LoVo (cell line): ENCODE results near the gene PGGHG.
"Not testable (repeated sequence)": the region's sequence is repeated elsewhere in the genome, so short reads cannot be mapped to it uniquely, and the experiment has no call there.

ENCODE experiments used
- DNase-seq: peaks from one replicate; pipeline ENCODE4 v3.0.0-alpha.2; 2016; ENCODE audit warnings: low spot score

PGGHG gene

DNA sequence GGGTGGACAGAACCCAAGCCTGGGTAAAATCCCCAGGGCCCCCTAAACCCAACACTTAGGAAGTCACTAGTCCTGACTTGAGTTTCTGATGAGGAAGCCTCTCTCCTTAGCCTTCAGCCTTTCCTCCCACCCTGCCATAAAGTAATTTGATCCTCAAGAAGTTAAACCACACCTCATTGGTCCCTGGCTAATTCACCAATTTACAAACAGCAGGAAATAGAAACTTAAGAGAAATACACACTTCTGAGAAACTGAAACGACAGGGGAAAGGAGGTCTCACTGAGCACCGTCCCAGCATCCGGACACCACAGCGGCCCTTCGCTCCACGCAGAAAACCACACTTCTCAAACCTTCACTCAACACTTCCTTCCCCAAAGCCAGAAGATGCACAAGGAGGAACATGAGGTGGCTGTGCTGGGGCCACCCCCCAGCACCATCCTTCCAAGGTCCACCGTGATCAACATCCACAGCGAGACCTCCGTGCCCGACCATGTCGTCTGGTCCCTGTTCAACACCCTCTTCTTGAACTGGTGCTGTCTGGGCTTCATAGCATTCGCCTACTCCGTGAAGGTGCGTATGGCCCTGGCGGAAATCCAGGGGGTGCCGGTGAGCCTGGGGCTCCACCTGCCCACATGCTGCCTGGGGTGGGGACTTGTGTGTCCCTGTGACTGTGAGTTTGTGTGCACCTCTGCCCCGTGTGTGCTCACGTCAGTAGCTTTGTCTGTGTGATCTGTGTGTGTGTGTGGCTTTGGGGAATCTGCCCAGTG is 25.0 kb downstream of the PGGHG start, which contains the start of gene IFITM1:
TSS of gene IFITM1 (plus strand) at position 254 of the 767 bp plus-strand sequence. CDS start at position 385, 131 bp downstream.
- peak; percentile 23 for DNase-seq

GRCh38 chr11:314554-314875 is 25.6 kb downstream of the PGGHG start:
- DNase-seq: not testable (repeated sequence)

GRCh38 chr11:315051-315481 is 26.1 kb downstream of the PGGHG start:
- no peak for DNase-seq

DNA sequence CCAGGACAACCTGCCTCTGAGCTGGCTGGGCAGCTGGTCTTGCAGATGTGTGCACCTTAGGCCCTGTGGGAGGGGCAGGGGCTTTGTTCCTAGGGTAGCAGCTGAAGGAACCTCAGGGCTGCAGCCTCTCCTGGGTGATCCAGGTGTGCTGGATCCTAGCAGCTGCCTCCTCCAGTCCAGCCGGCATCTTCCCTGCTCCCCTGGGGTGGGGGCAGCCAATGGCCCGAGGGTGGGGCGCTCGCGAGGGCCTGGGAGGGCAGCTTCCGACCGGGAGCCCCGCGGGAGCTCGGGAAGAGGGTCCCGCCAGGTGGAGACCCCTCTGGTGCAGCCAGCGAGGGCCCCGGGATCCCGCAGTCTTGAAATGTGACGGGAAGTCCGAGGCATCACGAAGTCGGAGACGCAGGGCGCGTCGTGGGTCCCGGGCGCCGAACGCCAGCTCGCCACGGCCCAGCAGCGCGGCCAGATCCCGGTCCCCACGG is 26.6 kb downstream of the PGGHG start:
- DNase-seq: no peak

DNA sequence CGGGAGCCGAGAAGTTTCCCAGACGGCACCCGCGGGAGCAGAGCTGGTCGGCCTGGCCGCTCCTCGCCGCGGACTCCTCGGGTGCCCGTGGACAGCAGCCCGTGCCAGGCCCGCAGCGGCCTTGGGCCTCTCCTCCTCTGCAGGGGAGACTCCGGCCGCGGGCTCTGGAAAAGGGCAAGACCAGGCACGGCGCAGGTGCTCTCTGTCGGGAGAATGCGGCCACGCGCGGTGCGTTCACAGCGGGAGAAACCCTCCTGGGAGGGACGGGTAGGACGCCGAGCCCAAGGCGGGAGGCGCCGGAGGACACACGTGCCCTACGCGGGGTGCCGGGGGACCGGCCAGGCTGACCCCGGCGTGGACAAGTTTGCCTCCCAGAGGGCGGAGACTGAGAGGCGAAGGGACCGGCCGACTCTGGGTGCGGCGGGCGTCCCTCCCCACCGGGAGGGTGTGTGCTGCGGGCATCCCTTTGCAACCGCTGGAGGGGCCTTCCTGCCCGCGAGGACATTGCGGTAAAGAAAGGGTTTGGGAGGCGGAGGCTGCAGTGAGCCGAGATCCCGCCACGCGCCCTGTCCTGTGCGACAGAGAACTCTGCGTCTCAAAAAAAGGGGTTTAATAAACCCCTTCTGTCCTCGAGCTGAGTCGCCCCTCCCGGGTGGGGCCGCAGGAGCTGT is 27.2 kb downstream of the PGGHG start:
- DNase-seq: no peak

DNA sequence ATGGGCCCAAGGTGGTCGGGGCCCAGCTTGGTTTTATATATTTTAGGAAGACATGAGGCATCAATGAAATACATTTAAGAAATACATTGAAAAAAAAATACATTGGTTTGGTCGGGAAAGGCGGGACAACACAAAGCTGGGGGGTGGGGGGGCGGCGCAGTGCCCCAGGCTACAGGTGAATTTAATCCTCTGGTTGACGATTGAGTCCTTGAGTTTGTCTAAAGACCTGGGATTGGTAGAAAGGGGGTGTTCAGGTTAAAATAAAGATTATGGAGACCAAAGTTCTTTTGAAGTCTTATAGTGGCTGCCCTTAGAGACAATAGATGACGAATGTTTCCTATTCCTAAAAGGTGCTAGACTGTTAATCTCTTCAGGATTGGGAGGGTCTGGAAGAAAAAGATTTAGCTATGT is 28.0 kb downstream of the PGGHG start:
- no peak for DNase-seq

GRCh38 chr11:317668-318404 is 28.9 kb downstream of the PGGHG start:
- DNase-seq: not testable (repeated sequence)

GRCh38 chr11:318405-319120 is 29.6 kb downstream of the PGGHG start:
- not testable (repeated sequence) for DNase-seq

DNA sequence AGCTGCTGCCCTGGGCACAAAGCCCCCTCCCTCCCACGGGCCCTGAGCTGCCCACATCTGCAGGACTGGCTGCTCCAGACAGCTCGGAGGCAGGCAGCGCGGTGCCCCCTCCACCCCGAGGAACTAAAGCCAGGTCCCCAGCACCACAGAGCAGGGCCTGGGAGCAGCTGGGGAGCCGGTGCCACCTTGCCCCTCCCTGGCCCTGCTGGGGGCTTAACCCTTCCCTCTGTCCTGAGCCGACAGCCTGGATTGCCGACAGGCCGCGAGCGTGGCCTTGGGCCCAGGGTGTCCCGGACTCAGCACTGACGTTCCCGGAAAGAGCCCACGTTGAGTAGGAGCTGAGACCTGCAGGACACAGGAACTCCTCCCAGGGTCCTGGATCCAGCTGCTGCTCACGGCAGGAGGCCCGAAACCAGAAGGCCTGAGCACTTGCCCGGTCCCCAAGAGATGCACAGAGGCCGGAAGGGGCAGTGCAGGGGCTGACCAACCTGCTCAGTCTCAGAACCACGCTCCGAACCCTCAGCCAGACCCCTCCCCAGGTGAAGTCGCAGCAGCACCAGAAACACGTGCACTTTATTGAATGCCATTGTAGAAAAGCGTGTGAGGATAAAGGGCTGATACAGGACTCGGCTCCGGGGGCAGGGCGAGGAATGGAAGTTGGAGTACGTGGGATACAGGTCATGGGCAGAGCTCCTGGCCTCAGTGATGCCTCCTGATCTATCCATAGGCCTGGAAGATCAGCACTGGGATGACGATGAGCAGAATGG is 30.4 kb downstream of the PGGHG start:
- DNase-seq: not testable (repeated sequence)

DNA sequence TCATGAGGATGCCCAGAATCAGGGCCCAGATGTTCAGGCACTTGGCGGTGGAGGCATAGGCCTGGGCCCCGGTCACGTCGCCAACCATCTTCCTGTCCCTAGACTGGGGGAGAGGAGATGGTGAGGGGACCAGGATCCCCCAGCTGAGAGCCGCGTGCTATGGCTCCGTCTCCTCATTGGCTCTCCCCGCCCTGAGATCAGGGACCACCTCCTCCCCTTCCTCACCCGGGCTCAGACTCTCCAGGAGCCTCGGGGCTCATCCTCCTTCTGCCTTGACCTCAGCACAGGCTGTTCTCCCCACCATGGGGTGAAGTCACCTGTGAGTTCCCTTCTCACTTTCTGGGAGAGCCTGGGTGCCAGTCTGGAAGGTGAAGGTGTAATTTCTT is 31.0 kb downstream of the PGGHG start:
- not testable (repeated sequence) for DNase-seq

DNA sequence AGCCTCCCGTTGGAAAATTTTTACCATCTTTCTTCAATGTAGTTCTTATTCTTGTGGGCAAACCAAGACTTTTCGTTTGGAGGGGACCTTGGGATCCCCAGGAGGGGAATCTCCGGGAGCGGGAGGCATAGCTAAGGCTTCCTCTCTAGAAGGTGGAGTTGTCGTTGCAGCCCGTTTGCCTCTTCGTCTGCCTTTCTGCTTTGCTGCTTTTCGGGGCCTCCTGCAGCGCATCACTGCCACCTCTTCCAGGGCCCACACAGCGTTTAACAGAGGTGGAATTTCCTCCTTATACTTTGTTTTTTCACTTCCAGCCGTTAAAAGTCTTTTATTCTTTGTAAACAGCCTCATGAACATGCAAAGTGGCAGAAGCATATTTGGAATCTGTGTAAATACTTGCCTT is 35.2 kb downstream of the PGGHG start:
- DNase-seq: no peak

GRCh38 chr11:324593-325517 is 35.9 kb downstream of the PGGHG start:
- DNase-seq: not testable (repeated sequence)

DNA sequence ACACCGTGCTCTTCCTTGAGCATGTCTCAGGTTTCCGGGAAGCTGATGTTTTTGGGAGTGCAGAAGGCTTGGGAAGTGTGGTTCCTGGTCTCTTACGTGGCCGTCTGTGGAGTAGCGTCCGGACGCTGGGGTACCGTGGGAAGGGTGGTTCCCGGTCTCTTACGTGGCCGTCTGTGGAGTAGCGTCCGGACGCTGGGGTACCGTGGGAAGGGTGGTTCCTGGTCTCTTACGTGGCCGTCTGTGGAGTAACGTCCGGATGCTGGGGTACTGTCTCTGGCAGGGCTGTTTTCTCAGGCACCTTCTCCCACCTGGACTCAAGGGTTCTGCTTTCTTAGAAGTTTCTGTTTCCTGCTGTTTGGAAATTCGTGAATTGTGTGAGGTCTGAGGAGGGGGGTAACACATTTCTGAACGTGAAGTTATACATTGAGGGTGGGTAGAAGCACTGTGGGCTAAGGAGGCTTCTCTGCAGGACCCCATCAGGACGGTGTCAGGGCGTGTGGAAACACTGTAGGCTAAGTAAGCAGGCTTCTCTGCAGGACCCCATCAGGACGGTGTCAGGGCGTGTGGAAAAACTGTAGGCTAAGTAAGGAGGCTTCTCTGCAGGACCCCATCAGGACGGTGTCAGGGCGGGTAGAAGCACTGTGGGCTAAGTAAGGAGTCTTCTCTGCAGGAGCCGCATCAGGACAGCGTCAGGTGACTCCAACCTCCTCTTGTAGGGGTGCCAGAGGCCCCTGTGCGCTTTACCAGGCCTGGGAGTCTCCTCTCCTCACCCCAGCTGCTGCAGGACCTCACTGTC is 37.1 kb downstream of the PGGHG start:
- no peak for DNase-seq

DNA sequence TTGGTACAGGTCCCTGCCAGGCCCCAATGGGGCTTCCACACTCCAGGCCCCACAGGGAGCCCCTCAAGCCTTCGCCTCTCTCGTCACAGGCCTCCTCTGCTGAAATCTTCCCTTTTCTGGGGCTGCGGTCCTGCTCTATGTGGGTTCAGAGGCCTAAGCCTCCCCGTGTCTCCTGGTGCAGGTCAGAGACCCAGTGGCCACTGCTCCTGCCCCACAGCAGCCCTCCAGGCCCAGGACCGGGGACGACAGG is 37.6 kb downstream of the PGGHG start:
- DNase-seq: no peak

- DNase-seq: no peak
Measured at GRCh38 chr11:326842-327580, 38.1 kb downstream of the PGGHG start.

GRCh38 chr11:327581-327923 is 38.6 kb downstream of the PGGHG start:
- DNase-seq: no peak

DNA sequence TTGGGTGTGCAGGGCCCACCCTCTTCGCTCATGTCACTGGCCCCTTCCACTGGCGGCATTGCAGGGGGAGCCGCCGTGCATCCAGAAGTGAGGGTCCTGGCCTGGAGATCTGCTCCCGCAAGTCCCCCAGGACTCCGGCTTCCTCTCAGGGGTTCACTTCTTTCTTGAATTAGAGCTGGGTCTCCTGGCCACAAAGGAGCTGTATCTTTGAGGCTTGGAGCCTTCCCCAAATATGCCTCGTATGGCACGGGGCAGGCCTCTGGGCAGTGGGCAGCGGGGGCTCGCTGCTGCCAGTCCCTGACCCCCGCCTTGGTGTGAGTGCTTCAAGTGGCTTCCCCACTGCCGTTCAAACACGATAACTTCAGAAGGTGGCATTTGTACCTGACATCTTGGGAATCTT is 39.1 kb downstream of the PGGHG start:
- DNase-seq: no peak

GRCh38 chr11:328516-329100 is 39.7 kb downstream of the PGGHG start:
- not testable (repeated sequence) for DNase-seq

DNA sequence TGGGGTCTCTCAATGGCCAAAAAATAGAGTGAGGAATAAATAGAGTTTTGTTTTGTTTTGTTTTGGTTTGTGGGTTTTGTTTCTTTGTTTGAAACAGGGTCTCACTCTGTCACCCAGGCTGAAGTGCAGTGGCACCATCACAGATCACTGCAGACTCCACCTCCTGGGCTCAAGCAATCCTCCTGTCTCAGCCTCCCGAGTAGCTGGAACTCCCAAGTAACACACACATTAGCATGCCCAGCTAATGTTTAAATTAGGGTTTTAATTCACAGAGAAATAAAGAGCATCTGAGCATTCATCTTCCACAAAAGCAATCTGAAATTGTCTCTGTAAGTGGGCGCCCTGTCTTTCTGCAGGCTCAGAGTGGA is 40.9 kb downstream of the PGGHG start:
- DNase-seq: no peak
